Neural crest cell (in vitro differentiated cells): ENCODE results near the gene BAIAP2. TPM values are rescaled to one million over a fixed set of nuclear protein-coding genes. Genes with fewer than 3 reads are reported as not detected.

Experiments
- DNase-seq: peaks from one replicate; pipeline ENCODE4 v3.0.0; 2021; ENCODE audit warnings: low read depth, mixed read lengths, low spot score
- H3K27ac Mint-ChIP-seq: one replicate; pipeline ENCODE4 v1.8.0; 2021; ENCODE audit warnings: mild to moderate bottlenecking, mixed read lengths; ENCODE audit not compliant: unreplicated experiment
- H3K27me3 Mint-ChIP-seq: 2 replicates; pipeline ENCODE4 v1.8.0; 2021; ENCODE audit warnings: low read depth, mild to moderate bottlenecking, mixed read lengths
- H3K36me3 Mint-ChIP-seq: 2 replicates; pipeline ENCODE4 v1.8.0; 2021; ENCODE audit warnings: low read depth, mild to moderate bottlenecking, mixed read lengths
- H3K4me1 Mint-ChIP-seq: 2 replicates; pipeline ENCODE4 v1.8.0; 2021; ENCODE audit warnings: mixed read lengths
- H3K4me3 Mint-ChIP-seq: one replicate; pipeline ENCODE4 v1.8.0; 2021; ENCODE audit warnings: mild to moderate bottlenecking, mixed read lengths
- H3K9me3 Mint-ChIP-seq: 2 replicates; pipeline ENCODE4 v1.8.0; 2021; ENCODE audit warnings: mixed read lengths
- CTCF ChIP-seq: fragments of 200-600 bp; sonication (generic); conservative IDR thresholded peaks from 2 replicates; pipeline ENCODE4 v1.5.0; 2021; ENCODE audit warnings: antibody characterized with exemption, mild to moderate bottlenecking
- total RNA-seq: library from RNA; stranded (reverse); gene quantifications from 2 replicates; pipeline ENCODE4 v1.2.1, GENCODE V29; 2021

The BAIAP2 gene
- total RNA-seq, 1 donor from 2014 or later, result 47.5 TPM

DNA sequence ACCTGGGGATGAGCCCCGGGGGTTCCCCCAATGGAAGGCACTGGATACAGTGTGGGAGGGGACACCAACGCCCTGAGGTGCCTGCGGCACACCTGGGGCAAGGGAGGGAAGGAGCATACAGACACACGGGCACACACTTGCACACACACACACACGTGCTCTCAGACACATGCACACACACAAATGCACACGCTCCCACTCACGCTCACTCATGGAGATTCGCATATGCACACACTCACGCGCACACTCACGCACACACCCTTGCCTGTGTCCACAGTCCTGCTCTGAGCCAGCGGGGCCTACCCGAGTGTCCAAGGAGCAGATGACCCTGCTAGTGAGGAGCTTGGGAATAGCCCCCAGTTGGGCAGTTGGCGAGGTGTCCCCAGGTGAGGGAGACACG, 113.6 kb downstream of the BAIAP2 start:
- TF ChIP-seq CTCF, result no peak
- H3K4me3 Mint-ChIP-seq, result no peak overlapping the region
- DNase-seq, result no peak
- no peak overlapping the region for H3K27ac Mint-ChIP-seq
- no peaks in the 10 kb centered on the region for H3K9me3 Mint-ChIP-seq
- H3K36me3 Mint-ChIP-seq, result no peaks in the 10 kb centered on the region
- no peaks in the 10 kb centered on the region for H3K27me3 Mint-ChIP-seq
- H3K4me1 Mint-ChIP-seq, result peaks cover 3% of the 10 kb centered on the region

- Mint-ChIP-seq H3K27ac (no peak overlapping the region), H3K4me1 (peaks cover 3% of the 10 kb centered on the region), H3K36me3 (no peaks in the 10 kb centered on the region), H3K27me3 (no peaks in the 10 kb centered on the region), H3K4me3 (no peak overlapping the region), H3K9me3 (no peaks in the 10 kb centered on the region)
- no peak for DNase-seq
- no peak for TF ChIP-seq CTCF
Measured at GRCh38 chr17:81148986-81149533, 114.1 kb downstream of the BAIAP2 start.

DNA sequence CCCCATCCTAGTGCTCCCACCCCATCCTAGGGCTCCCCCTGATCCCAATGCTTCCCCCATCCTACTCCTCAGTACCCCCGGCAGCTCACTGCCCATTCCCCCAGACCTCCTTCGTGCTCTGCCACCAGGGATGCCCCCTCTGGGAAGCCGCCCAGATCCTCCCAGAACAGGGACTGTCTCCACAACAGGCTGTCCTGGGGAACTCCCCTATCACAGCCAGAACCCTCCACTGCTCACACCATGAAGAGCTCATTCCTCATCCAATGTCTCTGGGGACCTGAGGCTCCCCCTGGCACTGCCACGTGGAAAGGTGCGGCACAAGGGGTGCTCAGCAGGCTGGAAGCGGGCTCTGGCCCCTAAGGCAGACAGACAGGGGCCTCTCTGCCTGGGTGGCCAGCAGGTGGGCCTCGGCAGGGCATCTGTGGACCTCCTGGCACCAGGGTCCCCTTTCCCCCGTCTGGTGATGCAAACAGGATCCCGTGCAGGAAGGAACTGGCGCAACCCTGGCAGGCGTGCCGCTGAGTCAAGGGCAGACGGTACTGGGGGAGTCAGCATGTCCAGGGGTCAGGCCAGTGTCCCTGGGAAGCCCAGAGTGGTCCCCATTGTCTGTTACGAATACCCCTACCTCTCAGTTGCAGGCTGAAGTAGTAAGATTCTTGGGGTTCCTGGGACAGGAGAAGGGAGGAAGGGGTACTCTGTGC, 115.6 kb downstream of the BAIAP2 start:
- Mint-ChIP-seq H3K9me3 (no peaks in the 10 kb centered on the region), H3K36me3 (no peaks in the 10 kb centered on the region), H3K4me1 (peaks cover 3% of the 10 kb centered on the region), H3K4me3 (no peak overlapping the region), H3K27ac (no peak overlapping the region), H3K27me3 (no peaks in the 10 kb centered on the region)
- no peak for DNase-seq
- TF ChIP-seq CTCF, result no peak

DNA sequence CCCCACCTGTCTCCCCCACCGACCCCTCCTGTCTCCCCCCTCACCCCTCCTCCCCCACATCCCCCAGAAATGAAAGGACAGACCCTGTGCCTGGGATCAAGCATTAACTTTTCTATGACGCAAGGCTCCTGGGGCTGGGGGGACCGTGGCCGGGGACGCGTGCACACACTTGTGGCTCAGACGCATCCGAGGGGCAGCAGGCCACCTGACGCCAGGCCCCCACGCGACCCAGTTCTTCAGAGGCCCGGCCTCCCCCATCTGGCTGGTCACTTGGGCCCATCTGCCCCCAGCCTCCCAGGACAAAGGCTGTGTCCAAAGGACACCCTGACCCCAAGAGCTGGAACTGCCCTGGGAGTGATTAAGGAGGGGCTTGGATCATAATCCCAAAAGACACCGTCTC, 116.3 kb downstream of the BAIAP2 start:
- Mint-ChIP-seq H3K36me3 (no peaks in the 10 kb centered on the region), H3K27me3 (no peaks in the 10 kb centered on the region), H3K27ac (no peak overlapping the region), H3K9me3 (no peaks in the 10 kb centered on the region), H3K4me1 (peaks cover 3% of the 10 kb centered on the region), H3K4me3 (no peak overlapping the region)
- TF ChIP-seq CTCF, result no peak
- no peak for DNase-seq

DNA sequence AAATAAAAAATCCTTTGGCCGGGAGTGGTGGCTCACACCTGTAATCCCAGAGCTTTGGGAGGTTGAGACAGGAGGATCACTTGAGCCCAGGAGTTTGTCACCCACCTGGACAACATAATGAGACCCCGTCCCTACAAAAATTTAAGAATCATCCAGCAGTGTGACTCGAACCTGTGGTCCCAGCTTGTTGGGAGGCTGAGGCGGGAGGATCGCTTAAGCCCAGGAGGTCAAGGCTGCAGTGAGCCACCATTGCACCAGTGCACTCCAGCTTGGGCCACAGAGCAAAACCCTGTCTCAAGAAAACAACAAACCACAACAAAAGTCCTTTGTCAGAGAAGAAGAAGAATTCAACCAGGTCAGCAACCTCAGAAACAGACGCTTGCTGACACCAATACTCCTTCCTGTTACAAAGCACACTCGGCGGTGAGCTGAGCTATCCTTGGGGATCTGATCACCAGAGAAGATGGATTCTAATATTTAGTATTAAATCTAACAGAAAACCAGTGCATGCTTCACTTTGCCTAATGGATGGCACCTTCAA, 117.4 kb downstream of the BAIAP2 start:
- Mint-ChIP-seq H3K9me3 (no peaks in the 10 kb centered on the region), H3K27ac (no peak overlapping the region), H3K27me3 (no peaks in the 10 kb centered on the region), H3K36me3 (no peaks in the 10 kb centered on the region), H3K4me3 (no peak overlapping the region), H3K4me1 (peaks cover 3% of the 10 kb centered on the region)
- TF ChIP-seq CTCF, result no peak
- no peak for DNase-seq
